ENCODE results near the gene SDHA.
"Not testable (repeated sequence)": the region's sequence is repeated elsewhere in the genome, so short reads cannot be mapped to it uniquely, and the experiment has no call there.

- TF ChIP-seq CEBPB (IDR thresholded peaks at IDR 0.05; ENCODE audit: borderline replicate concordance in 1 of 2, low read depth in 2 of 2, low read length in 2 of 2); CTCF (IDR thresholded peaks at IDR 0.05 in 2 of 3, conservative IDR thresholded peaks at IDR 0.05 in 1 of 3; ENCODE audit: control insufficient read depth in 2 of 3, extremely low read depth in 1 of 3, insufficient read depth in 1 of 3, low read depth in 3 of 3, low read length in 3 of 3); ZNF274 (IDR thresholded peaks at IDR 0.05; ENCODE audit: insufficient read depth, insufficient read length); POLR2A (IDR thresholded peaks at IDR 0.05; ENCODE audit: low read depth, low read length); TBL1XR1 (IDR thresholded peaks at IDR 0.05; ENCODE audit: low read depth, low read length); CBX5 (IDR thresholded peaks at IDR 0.05; ENCODE audit: low read depth); DPF2 (IDR thresholded peaks at IDR 0.05): not testable (repeated sequence)
Measured at GRCh38 chr5:227375-227774, 9.3 kb downstream of the SDHA start.

Data from GM12878 (cell line).